Endothelial cell of umbilical vein (primary cell): ENCODE results near the gene CASP10. TPM values are rescaled to one million over a fixed set of nuclear protein-coding genes. Genes with fewer than 3 reads are reported as not detected.

ENCODE experiments used
- BruUV-seq: library from RNA; stranded (reverse); fragments of 400-500 nt; replicated peaks from 2 replicates; lab custom pipeline; 2021; lab: Mats Ljungman, UMichigan
- CTCF ChIA-PET: fragments of 300-600, 350-600 bp; sonication (Branson Sonifier 250); formaldehyde crosslinking; loops from one replicate; lab custom pipeline; 2021; ENCODE audit warnings: antibody characterized with exemption, inconsistent platforms; lab: Charles Lee
- POLR2A ChIA-PET: fragments of 300-600, 350-600 bp; sonication (Branson Sonifier 250); formaldehyde crosslinking; loops from one replicate; lab custom pipeline; 2021; ENCODE audit warnings: antibody characterized with exemption, inconsistent platforms; lab: Charles Lee
- DNase-seq: peaks from one replicate; pipeline ENCODE4 v3.0.0-alpha.2; 2011; ENCODE audit warnings: low read depth, low spot score
- FAIRE-seq: peaks from 2 replicates; lab custom pipeline; 2011; peaks lifted over from hg19 to GRCh38; lab: Jason Lieb, UNC
- H2AFZ ChIP-seq: 2 replicates; pipeline ENCODE4 v1.6.0; 2012; ENCODE audit warnings: low read depth, low read length, control low read depth, inconsistent platforms
- H3K27ac ChIP-seq: 2 replicates; pipeline ENCODE4 v1.5.1; 2011; ENCODE audit warnings: low read depth, mild to moderate bottlenecking, control low read depth, low read length, moderate library complexity; ENCODE audit not compliant: insufficient read depth
- H3K27me3 ChIP-seq, 2 experiments: 2 replicates each; pipeline versions ENCODE4 v1.6.0 to v1.6.1; 2011; ENCODE audit warnings: low read length in 2 of 2, mixed read lengths in 1 of 2; ENCODE audit not compliant: control insufficient read depth in 2 of 2, insufficient read depth in 2 of 2
- H3K36me3 ChIP-seq, 2 experiments: 2 replicates in 1 of 2; 3 replicates in 1 of 2; pipeline ENCODE4 v1.5.1; 2011; ENCODE audit warnings: low read length in 2 of 2, mild to moderate bottlenecking in 1 of 2, moderate library complexity in 1 of 2; ENCODE audit not compliant: control insufficient read depth in 2 of 2, insufficient read depth in 2 of 2; ENCODE audit errors: extremely low read depth in 1 of 2
- H3K4me1 ChIP-seq: 3 replicates; pipeline ENCODE4 v1.5.1; 2011; ENCODE audit warnings: mild to moderate bottlenecking, low read length; ENCODE audit not compliant: control insufficient read depth, insufficient read depth; ENCODE audit errors: extremely low read depth
- H3K4me2 ChIP-seq: 2 replicates; pipeline ENCODE4 v1.6.1; 2011; ENCODE audit warnings: low read length, control low read depth, mixed read lengths; ENCODE audit not compliant: insufficient read depth
- H3K4me3 ChIP-seq, 3 experiments: fragments of 200-600 bp in 1 of 3; sonication (generic), shearing (Covaris generic) in 1 of 3; replicated peaks in 1 of 3; 2 replicates each; pipeline ENCODE4 v1.5.1; 2011 to 2016; ENCODE audit warnings: control low read depth in 3 of 3, low read length in 3 of 3, mild to moderate bottlenecking in 2 of 3, inconsistent platforms in 1 of 3, low read depth in 1 of 3, moderate library complexity in 1 of 3; ENCODE audit not compliant: insufficient read depth in 1 of 3
- H3K79me2 ChIP-seq: 2 replicates; pipeline ENCODE4 v1.6.0; 2012; ENCODE audit warnings: low read length, inconsistent platforms; ENCODE audit not compliant: control insufficient read depth, insufficient read depth
- H3K9ac ChIP-seq: replicated peaks from 2 replicates; pipeline ENCODE3; 2011; ENCODE audit warnings: low read length, control low read depth; ENCODE audit not compliant: insufficient read depth; ENCODE audit errors: extremely low read depth
- H3K9me1 ChIP-seq: replicated peaks from 3 replicates; pipeline ENCODE4 v1.6.0; 2011; ENCODE audit warnings: mild to moderate bottlenecking, low read length; ENCODE audit not compliant: control insufficient read depth, insufficient read depth; ENCODE audit errors: extremely low read depth
- H3K9me3 ChIP-seq: replicated peaks from 2 replicates; pipeline ENCODE4 v1.5.1; 2012; ENCODE audit warnings: low read length, inconsistent platforms; ENCODE audit not compliant: control insufficient read depth, insufficient read depth
- H4K20me1 ChIP-seq: replicated peaks from 2 replicates; pipeline ENCODE3; 2011; ENCODE audit warnings: mild to moderate bottlenecking, low read length; ENCODE audit not compliant: control insufficient read depth, insufficient read depth; ENCODE audit errors: extremely low read depth
- EZH2 ChIP-seq: IDR thresholded peaks from 2 replicates; pipeline ENCODE4 v1.6.1; 2012; ENCODE audit warnings: borderline replicate concordance, low read depth, mild to moderate bottlenecking, moderate library complexity, low read length, inconsistent platforms; ENCODE audit not compliant: severe bottlenecking
- FOS ChIP-seq: IDR thresholded peaks from 2 replicates; pipeline ENCODE4 v1.6.1; 2011; ENCODE audit warnings: mild to moderate bottlenecking, low read length, moderate library complexity, borderline replicate concordance; ENCODE audit not compliant: insufficient read depth
- GATA2 ChIP-seq: IDR thresholded peaks from 2 replicates; pipeline ENCODE4 v1.7.0; 2011; ENCODE audit warnings: low read depth, mild to moderate bottlenecking, moderate library complexity, mixed read lengths, low read length; ENCODE audit not compliant: insufficient read length, insufficient read depth
- JUN ChIP-seq: IDR thresholded peaks from 2 replicates; pipeline ENCODE4 v1.6.1; 2011; ENCODE audit warnings: borderline replicate concordance, low read depth; ENCODE audit not compliant: insufficient read length, insufficient read depth
- MYC ChIP-seq: IDR thresholded peaks from one replicate; pipeline ENCODE4 v1.6.1; 2011; ENCODE audit warnings: mild to moderate bottlenecking, low read depth, low read length
- POLR2A ChIP-seq: IDR thresholded peaks from 2 replicates; pipeline ENCODE4 v1.6.1; 2012; ENCODE audit warnings: low read depth, mild to moderate bottlenecking, control low read depth, low read length
- POLR2AphosphoS5 ChIP-seq: IDR thresholded peaks from 2 replicates; pipeline ENCODE4 v1.6.1; 2012; ENCODE audit warnings: low read depth, mild to moderate bottlenecking, control low read depth, low read length, moderate library complexity; ENCODE audit not compliant: insufficient read depth
- dilution Hi-C: fragments of 300-500 bp; cut with MboI; formaldehyde crosslinking; loops from one replicate; pipeline ENCODE4 v1.15.0; 2019; ENCODE audit warnings: low sequenced_read_pairs; ENCODE audit not compliant: extremely low pct_ligation_motif_present
- intact Hi-C: fragments of 100-400 bp; cut with micrococcal nuclease; formaldehyde crosslinking; loops from one replicate; pipeline ENCODE4 v1.10.0; 2022
- polyA plus RNA-seq, 4 experiments: library from polyadenylated mRNA; depleted of rRNA in 3 of 4; stranded (reverse) in 3 of 4; unstranded in 1 of 4; fragments of >200 nt; gene quantifications; 2 replicates each; pipeline versions ENCODE4 v1.2.1 to v1.2.3, GENCODE V29; 2011 to 2012; ENCODE audit warnings: missing spikeins in 1 of 4
- total RNA-seq: library from RNA; stranded (reverse); gene quantifications from 2 replicates; pipeline ENCODE4 v1.2.3, GENCODE V29; 2021
- TF ChIP-seq, protein P1 (sequence below), 2 donors: IDR thresholded peaks; 1 replicate in 1 of 2; 2 replicates in 1 of 2; pipeline ENCODE4 v1.5.1; 2011; ENCODE audit warnings: low read length in 2 of 2, mild to moderate bottlenecking in 2 of 2, moderate library complexity in 2 of 2, control low read depth in 1 of 2, inconsistent platforms in 1 of 2, low read depth in 1 of 2; ENCODE audit not compliant: insufficient read depth in 1 of 2; ENCODE audit errors: extremely low read depth in 1 of 2
- TF ChIP-seq, protein P2 (sequence below): IDR thresholded peaks from 2 replicates; pipeline ENCODE4 v1.6.1; 2011; ENCODE audit not compliant: insufficient read depth, insufficient read length

Gene CASP10
- total and polyA plus RNA-seq, 2 donors (not counting 3 experiments of a cell fraction or from before 2014, with no cell fraction given): 16.4 to 37.6 TPM

DNA sequence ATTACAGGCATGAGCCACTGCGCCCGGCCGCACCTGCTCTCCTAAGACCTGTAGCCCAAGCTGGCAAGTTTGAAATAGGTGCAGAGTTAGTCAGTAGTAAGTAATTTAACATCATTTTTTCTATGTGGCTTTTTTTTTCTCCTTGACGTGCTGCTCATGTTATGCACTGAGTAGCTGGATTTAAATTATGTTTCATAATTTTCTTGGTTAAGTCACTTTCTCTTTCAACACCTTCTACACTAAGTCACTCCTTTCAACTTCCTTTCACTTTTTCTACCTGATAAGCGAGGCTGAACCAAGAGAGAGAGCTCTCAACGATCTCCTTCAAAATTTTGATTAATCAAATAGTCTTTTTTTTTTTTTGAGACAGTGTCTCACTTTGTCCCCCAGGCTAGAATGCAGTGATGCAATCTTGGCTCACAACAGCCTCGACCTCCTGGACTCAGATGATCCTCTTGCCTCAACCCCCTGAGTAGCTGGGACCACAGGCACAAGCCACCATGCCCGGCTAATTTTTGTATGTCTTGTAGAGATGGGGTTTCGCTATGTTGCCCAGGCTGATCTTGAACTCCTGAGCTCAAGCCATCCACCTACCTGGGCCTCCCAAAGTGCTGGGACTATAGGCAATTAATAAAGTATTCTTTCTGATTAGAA, 90.5 kb downstream of the CASP10 start:
- no peak overlapping the region for H3K27ac ChIP-seq
- no peak for TF ChIP-seq EZH2
- TF ChIP-seq, protein P1, sequence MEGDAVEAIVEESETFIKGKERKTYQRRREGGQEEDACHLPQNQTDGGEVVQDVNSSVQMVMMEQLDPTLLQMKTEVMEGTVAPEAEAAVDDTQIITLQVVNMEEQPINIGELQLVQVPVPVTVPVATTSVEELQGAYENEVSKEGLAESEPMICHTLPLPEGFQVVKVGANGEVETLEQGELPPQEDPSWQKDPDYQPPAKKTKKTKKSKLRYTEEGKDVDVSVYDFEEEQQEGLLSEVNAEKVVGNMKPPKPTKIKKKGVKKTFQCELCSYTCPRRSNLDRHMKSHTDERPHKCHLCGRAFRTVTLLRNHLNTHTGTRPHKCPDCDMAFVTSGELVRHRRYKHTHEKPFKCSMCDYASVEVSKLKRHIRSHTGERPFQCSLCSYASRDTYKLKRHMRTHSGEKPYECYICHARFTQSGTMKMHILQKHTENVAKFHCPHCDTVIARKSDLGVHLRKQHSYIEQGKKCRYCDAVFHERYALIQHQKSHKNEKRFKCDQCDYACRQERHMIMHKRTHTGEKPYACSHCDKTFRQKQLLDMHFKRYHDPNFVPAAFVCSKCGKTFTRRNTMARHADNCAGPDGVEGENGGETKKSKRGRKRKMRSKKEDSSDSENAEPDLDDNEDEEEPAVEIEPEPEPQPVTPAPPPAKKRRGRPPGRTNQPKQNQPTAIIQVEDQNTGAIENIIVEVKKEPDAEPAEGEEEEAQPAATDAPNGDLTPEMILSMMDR (IDR thresholded peaks at IDR 0.05; ENCODE audit: extremely low read depth in 1 of 2, insufficient read depth in 1 of 2, low read depth in 1 of 2, low read length in 2 of 2): no peak
- TF ChIP-seq MYC: no peak
- no peak for TF ChIP-seq FOS
- no peak for TF ChIP-seq POLR2A
- no peak for TF ChIP-seq GATA2
- TF ChIP-seq, protein P2, sequence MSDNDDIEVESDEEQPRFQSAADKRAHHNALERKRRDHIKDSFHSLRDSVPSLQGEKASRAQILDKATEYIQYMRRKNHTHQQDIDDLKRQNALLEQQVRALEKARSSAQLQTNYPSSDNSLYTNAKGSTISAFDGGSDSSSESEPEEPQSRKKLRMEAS: no peak
- no peak for TF ChIP-seq JUN
- TF ChIP-seq POLR2AphosphoS5: no peak
- no peaks in the 10 kb centered on the region for H3K9me3 ChIP-seq
- H3K9ac ChIP-seq: no peak overlapping the region
- ChIA-PET POLR2A (no interaction called here), CTCF (no interaction called here)
- dilution Hi-C loops: no loop called here
- H3K79me2 ChIP-seq: no peaks in the 10 kb centered on the region
- H2AFZ ChIP-seq: no peak overlapping the region
- H3K27me3 ChIP-seq: no peaks in the 10 kb centered on the region
- H4K20me1 ChIP-seq: no peaks in the 10 kb centered on the region
- H3K4me1 ChIP-seq: no peaks in the 10 kb centered on the region
- DNase-seq: no peak
- no peaks in the 10 kb centered on the region for H3K9me1 ChIP-seq
- no peak overlapping the region for H3K4me2 ChIP-seq
- no peak overlapping the region for H3K4me3 ChIP-seq
- no peaks in the 10 kb centered on the region for H3K36me3 ChIP-seq
- no peak for FAIRE-seq
- intact Hi-C loops: no loop called here
- no TSS peak for BruUV-seq
